ENCODE results near the gene CPB2.

DNA sequence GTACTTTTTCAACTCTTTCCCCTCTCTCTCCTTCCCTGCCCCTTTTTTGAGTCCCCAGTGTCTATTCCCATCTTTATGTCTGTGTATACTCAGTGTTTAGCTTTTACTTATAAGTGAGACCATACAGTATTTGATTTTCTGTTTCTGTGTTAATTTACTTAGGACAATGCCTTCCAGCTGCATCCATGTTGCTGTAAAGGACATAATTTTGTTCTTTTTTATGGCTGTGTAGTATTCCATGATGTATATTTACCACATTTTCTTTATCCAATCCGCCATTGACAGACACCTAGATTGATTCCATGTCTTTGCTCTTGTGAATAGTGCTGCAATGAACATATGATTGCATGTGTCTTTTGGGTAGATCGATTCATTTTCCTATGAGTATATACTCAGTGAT, 41.5 kb downstream of the CPB2 start:
- TF ChIP-seq, protein P1, sequence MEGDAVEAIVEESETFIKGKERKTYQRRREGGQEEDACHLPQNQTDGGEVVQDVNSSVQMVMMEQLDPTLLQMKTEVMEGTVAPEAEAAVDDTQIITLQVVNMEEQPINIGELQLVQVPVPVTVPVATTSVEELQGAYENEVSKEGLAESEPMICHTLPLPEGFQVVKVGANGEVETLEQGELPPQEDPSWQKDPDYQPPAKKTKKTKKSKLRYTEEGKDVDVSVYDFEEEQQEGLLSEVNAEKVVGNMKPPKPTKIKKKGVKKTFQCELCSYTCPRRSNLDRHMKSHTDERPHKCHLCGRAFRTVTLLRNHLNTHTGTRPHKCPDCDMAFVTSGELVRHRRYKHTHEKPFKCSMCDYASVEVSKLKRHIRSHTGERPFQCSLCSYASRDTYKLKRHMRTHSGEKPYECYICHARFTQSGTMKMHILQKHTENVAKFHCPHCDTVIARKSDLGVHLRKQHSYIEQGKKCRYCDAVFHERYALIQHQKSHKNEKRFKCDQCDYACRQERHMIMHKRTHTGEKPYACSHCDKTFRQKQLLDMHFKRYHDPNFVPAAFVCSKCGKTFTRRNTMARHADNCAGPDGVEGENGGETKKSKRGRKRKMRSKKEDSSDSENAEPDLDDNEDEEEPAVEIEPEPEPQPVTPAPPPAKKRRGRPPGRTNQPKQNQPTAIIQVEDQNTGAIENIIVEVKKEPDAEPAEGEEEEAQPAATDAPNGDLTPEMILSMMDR (IDR thresholded peaks at IDR 0.05; ENCODE audit: low read length): no peak
- TF ChIP-seq EZH2 (IDR thresholded peaks at IDR 0.05; ENCODE audit: borderline replicate concordance, low read length): no peak

Measured in OCI-LY1 (cell line).